Astrocyte (in vitro differentiated cells and primary cell): ENCODE data around the gene SHISA8. TPM values are rescaled to one million over a fixed set of nuclear protein-coding genes. Genes with fewer than 3 reads are reported as not detected.

Source experiments
- DNase-seq: peaks from one replicate; pipeline ENCODE4 v3.0.0-alpha.2; 2010; ENCODE audit warnings: low read depth
- FAIRE-seq: peaks from 2 replicates; lab custom pipeline; 2011; peaks lifted over from hg19 to GRCh38; lab: Jason Lieb, UNC
- H2AFZ ChIP-seq: 2 replicates; pipeline ENCODE4 v1.6.0; 2012; ENCODE audit warnings: low read depth, low read length, inconsistent platforms
- H3K27ac ChIP-seq: 2 replicates; pipeline ENCODE4 v1.5.1; 2011; ENCODE audit warnings: low read depth, low read length, inconsistent platforms
- H3K27me3 ChIP-seq: 2 replicates; pipeline ENCODE4 v1.6.0; 2011; ENCODE audit warnings: low read length, inconsistent platforms; ENCODE audit not compliant: insufficient read depth
- H3K36me3 ChIP-seq: 2 replicates; pipeline ENCODE4 v1.5.1; 2011; ENCODE audit warnings: low read length, inconsistent platforms; ENCODE audit not compliant: insufficient read depth
- H3K4me1 ChIP-seq: 2 replicates; pipeline ENCODE4 v1.5.1; 2011; ENCODE audit warnings: low read length, inconsistent platforms; ENCODE audit not compliant: insufficient read depth
- H3K4me2 ChIP-seq: 2 replicates; pipeline ENCODE4 v1.6.0; 2012; ENCODE audit warnings: low read length, inconsistent platforms
- H3K4me3 ChIP-seq: 2 replicates; pipeline ENCODE4 v1.5.1; 2011; ENCODE audit warnings: low read depth, mild to moderate bottlenecking, low read length, inconsistent platforms; ENCODE audit not compliant: insufficient read depth
- H3K79me2 ChIP-seq: 2 replicates; pipeline ENCODE4 v1.6.0; 2012; ENCODE audit warnings: mild to moderate bottlenecking, low read length, inconsistent platforms; ENCODE audit not compliant: insufficient read depth
- H3K9ac ChIP-seq: 2 replicates; pipeline ENCODE4 v1.6.0; 2012; ENCODE audit warnings: mild to moderate bottlenecking, low read length, inconsistent platforms
- H3K9me3 ChIP-seq: 2 replicates; pipeline ENCODE4 v1.5.1; 2012; ENCODE audit warnings: low read depth, mild to moderate bottlenecking, low read length, inconsistent platforms; ENCODE audit not compliant: insufficient read depth
- H4K20me1 ChIP-seq: 2 replicates; pipeline ENCODE4 v1.6.0; 2012; ENCODE audit warnings: low read length, inconsistent platforms; ENCODE audit not compliant: insufficient read depth
- H3K27ac Mint-ChIP-seq: one replicate; pipeline ENCODE4 v1.8.0; 2021; ENCODE audit warnings: mild to moderate bottlenecking, mixed read lengths; ENCODE audit not compliant: unreplicated experiment
- H3K27me3 Mint-ChIP-seq: one replicate; pipeline ENCODE4 v1.8.0; 2021; ENCODE audit warnings: low read depth, mixed read lengths; ENCODE audit not compliant: unreplicated experiment
- H3K36me3 Mint-ChIP-seq: one replicate; pipeline ENCODE4 v1.8.0; 2021; ENCODE audit warnings: low read depth, mixed read lengths; ENCODE audit not compliant: unreplicated experiment
- H3K4me1 Mint-ChIP-seq: one replicate; pipeline ENCODE4 v1.8.0; 2021; ENCODE audit warnings: low read depth, mixed read lengths; ENCODE audit not compliant: unreplicated experiment
- H3K4me3 Mint-ChIP-seq: one replicate; pipeline ENCODE4 v1.8.0; 2021; ENCODE audit warnings: mild to moderate bottlenecking, moderate library complexity, mixed read lengths; ENCODE audit not compliant: unreplicated experiment
- H3K9me3 Mint-ChIP-seq: one replicate; pipeline ENCODE4 v1.8.0; 2021; ENCODE audit warnings: mild to moderate bottlenecking, mixed read lengths; ENCODE audit not compliant: unreplicated experiment
- EZH2 ChIP-seq: IDR thresholded peaks from 2 replicates; pipeline ENCODE4 v1.6.1; 2012; ENCODE audit warnings: mild to moderate bottlenecking, low read length, inconsistent platforms; ENCODE audit not compliant: insufficient read depth
- total RNA-seq: library from RNA; stranded (reverse); gene quantifications from 2 replicates; pipeline ENCODE4 v1.2.1, GENCODE V29; 2021
- TF ChIP-seq, protein P1 (sequence below): IDR thresholded peaks from 2 replicates; pipeline ENCODE4 v1.5.1; 2011; ENCODE audit warnings: low read depth, mild to moderate bottlenecking, inconsistent platforms, low read length, moderate library complexity; ENCODE audit not compliant: insufficient read depth

SHISA8 gene
- total RNA-seq, 1 donor from 2014 or later = not detected

DNA sequence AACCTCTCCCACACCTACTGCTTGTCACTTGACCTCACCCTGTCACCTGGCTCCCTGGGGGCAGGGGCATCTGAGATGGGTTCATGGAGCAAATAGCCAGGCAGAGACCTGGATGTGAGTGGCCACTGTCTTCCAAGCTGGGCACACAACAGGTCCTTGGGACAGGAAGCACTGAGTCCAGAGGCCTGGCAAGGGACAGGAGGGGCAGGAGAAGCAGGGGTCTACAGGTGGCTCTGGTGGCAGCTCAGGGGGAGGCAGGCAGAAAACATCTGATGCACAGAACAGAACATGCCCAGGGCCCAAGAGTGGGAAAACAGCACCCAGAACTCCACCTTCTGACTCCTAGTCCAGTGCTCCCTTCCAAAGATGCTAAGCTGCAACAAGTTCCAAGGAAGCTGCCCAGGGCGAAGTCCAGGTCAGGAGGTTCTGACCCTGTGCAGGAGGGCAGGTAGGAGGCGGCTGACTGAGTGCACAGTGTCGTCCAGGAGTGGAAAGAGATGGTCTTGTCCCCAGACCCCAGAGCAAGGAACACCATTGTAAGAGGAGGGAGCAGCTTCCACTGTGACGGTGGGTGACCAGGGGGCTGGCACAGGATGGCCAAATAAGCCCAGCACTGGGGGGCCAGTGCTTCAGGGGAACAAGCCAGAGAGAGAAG lies 8.2 kb upstream of the SHISA8 start:
- no peaks in the 10 kb centered on the region for H3K36me3 Mint-ChIP-seq
- Histone ChIP-seq H3K36me3 (no peaks in the 10 kb centered on the region), H2AFZ (no peak overlapping the region), H3K9me3 (no peaks in the 10 kb centered on the region), H3K27ac (no peak overlapping the region), H4K20me1 (no peaks in the 10 kb centered on the region), H3K79me2 (no peaks in the 10 kb centered on the region), H3K4me1 (peaks cover 7% of the 10 kb centered on the region), H3K9ac (no peak overlapping the region), H3K4me2 (no peak overlapping the region), H3K27me3 (peaks cover 10% of the 10 kb centered on the region), H3K4me3 (no peak overlapping the region)
- DNase-seq = no peak
- peaks cover 3% of the 10 kb centered on the region for H3K4me1 Mint-ChIP-seq
- FAIRE-seq = no peak
- no peaks in the 10 kb centered on the region for H3K9me3 Mint-ChIP-seq
- no peak overlapping the region for H3K4me3 Mint-ChIP-seq
- H3K27me3 Mint-ChIP-seq = peaks cover 33% of the 10 kb centered on the region
- TF ChIP-seq, protein P1, sequence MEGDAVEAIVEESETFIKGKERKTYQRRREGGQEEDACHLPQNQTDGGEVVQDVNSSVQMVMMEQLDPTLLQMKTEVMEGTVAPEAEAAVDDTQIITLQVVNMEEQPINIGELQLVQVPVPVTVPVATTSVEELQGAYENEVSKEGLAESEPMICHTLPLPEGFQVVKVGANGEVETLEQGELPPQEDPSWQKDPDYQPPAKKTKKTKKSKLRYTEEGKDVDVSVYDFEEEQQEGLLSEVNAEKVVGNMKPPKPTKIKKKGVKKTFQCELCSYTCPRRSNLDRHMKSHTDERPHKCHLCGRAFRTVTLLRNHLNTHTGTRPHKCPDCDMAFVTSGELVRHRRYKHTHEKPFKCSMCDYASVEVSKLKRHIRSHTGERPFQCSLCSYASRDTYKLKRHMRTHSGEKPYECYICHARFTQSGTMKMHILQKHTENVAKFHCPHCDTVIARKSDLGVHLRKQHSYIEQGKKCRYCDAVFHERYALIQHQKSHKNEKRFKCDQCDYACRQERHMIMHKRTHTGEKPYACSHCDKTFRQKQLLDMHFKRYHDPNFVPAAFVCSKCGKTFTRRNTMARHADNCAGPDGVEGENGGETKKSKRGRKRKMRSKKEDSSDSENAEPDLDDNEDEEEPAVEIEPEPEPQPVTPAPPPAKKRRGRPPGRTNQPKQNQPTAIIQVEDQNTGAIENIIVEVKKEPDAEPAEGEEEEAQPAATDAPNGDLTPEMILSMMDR = no peak
- no peak for TF ChIP-seq EZH2
- H3K27ac Mint-ChIP-seq = no peak overlapping the region

DNA sequence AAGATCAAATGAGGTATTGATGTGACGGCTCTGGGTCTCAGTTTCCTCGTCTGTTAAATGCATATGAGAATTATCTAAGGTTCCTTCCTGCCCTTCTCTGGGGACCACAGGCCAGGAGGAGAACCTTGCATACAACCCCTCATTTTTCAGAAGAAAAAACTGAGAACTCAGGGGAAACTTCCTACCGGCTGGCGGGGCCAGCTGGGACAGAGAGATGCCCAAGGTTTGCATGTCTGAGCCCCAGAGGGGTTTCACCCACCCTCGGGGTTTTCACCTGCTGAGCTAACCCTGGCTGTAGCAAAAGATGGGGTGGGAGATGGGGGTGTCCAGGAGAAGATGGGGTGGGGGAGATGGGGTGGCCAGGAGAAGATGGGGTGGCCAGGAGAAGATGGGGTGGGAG lies 7.5 kb upstream of the SHISA8 start:
- peaks cover 5% of the 10 kb centered on the region for H3K4me1 Mint-ChIP-seq
- no peak for TF ChIP-seq EZH2
- TF ChIP-seq, protein P1 = no peak
- H3K27me3 Mint-ChIP-seq = peaks cover 31% of the 10 kb centered on the region
- H3K4me2 ChIP-seq = no peak overlapping the region
- DNase-seq (no peak), FAIRE-seq (no peak)
- H3K27ac ChIP-seq = no peak overlapping the region
- H3K4me3 ChIP-seq = no peak overlapping the region
- H4K20me1 ChIP-seq = no peaks in the 10 kb centered on the region
- no peaks in the 10 kb centered on the region for H3K36me3 ChIP-seq
- peaks cover 13% of the 10 kb centered on the region for H3K27me3 ChIP-seq
- H3K4me3 Mint-ChIP-seq = no peak overlapping the region
- H3K9ac ChIP-seq = no peak overlapping the region
- no peaks in the 10 kb centered on the region for H3K79me2 ChIP-seq
- no peak overlapping the region for H2AFZ ChIP-seq
- H3K27ac Mint-ChIP-seq = no peak overlapping the region
- H3K9me3 ChIP-seq = no peaks in the 10 kb centered on the region
- H3K9me3 Mint-ChIP-seq = no peaks in the 10 kb centered on the region
- no peaks in the 10 kb centered on the region for H3K36me3 Mint-ChIP-seq
- H3K4me1 ChIP-seq = peaks cover 11% of the 10 kb centered on the region

DNA sequence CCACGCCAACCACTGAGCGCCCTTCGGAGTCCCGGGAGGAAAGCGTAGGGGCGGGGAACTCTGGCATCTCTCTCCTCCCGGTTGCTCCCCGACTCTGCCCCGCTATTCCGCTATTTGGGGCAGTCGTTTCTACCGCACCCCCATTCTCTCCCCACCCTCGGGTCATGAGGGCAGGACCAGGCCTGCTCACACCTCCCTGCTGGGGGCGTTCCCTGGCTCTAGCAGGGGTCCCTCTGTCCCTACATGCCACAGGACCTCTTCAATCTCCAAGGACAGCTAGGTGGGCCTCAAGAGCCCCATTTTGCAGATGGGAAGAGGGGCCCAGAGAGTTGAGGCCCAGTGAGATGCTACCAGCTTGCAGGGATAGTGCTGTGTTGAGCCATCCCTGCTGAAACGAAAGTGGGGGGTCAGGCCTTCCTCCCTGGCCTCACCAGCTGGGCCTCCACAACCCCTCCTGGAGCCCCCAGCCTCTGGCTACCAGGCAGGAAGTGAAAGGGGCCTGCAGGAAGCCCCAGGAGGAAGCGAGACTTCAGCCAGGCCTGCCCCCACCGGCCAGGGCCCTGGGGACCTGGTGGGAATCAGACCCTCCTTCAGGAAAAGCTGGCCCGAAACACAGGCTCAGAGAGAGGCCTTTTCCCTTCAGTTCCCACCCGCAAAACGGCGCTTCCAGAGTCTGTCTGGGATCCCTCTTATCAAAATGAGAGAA lies 5.5 kb upstream of the SHISA8 start:
- FAIRE-seq = no peak
- H3K4me3 Mint-ChIP-seq = no peak overlapping the region

More for the DNA sequence above, 5.5 kb upstream of the SHISA8 start:
- Histone ChIP-seq H3K4me3 (no peak overlapping the region), H3K36me3 (no peaks in the 10 kb centered on the region), H3K79me2 (no peaks in the 10 kb centered on the region), H3K27ac (no peak overlapping the region), H3K9me3 (no peaks in the 10 kb centered on the region), H3K4me2 (peak overlapping the region; percentile 87), H4K20me1 (peaks cover 6% of the 10 kb centered on the region), H3K4me1 (peaks cover 11% of the 10 kb centered on the region), H3K9ac (no peak overlapping the region), H2AFZ (no peak overlapping the region), H3K27me3 (peaks cover 26% of the 10 kb centered on the region)
- Mint-ChIP-seq H3K27me3 (peaks cover 39% of the 10 kb centered on the region), H3K36me3 (no peaks in the 10 kb centered on the region), H3K4me1 (peaks cover 5% of the 10 kb centered on the region), H3K27ac (no peak overlapping the region), H3K9me3 (no peaks in the 10 kb centered on the region)
- no peak for TF ChIP-seq EZH2
- TF ChIP-seq, protein P1 = no peak
- DNase-seq = no peak
